IMR-90 (cell line): ENCODE data around the gene RAB6A. TPM values are rescaled to one million over a fixed set of nuclear protein-coding genes. Genes with fewer than 3 reads are reported as not detected.

ENCODE experiments used
- ATAC-seq: fragments of 200-7000 bp; cut with Tn5 transposase; 2 replicates; pipeline ENCODE4 v1.9.1; 2020; ENCODE audit warnings: low read depth, mild to moderate bottlenecking, moderate library complexity
- BruUV-seq: library from RNA; stranded (reverse); fragments of 400-500 nt; replicated peaks from 2 replicates; lab custom pipeline; 2021; lab: Mats Ljungman, UMichigan
- CTCF ChIA-PET: fragments of 300-600 bp; formaldehyde crosslinking; extraction: SDS; loops from one replicate; lab custom pipeline; 2021; ENCODE audit warnings: antibody characterized with exemption; lab: Yijun Ruan, JAX
- POLR2A ChIA-PET: fragments of 300-600 bp; sonication (Branson Sonifier 250); formaldehyde crosslinking; loops from one replicate; lab custom pipeline; 2022; ENCODE audit warnings: antibody characterized with exemption; ENCODE audit not compliant: unreplicated experiment; lab: Charles Lee
- DNase-seq: peaks from one replicate; pipeline ENCODE4 v3.0.0; 2013
- H2AFZ ChIP-seq: replicated peaks from 2 replicates; pipeline ENCODE3; 2013; ENCODE audit warnings: low read length, mild to moderate bottlenecking; ENCODE audit not compliant: poor library complexity
- H2AK5ac ChIP-seq: 2 replicates; pipeline ENCODE4 v1.6.1; 2013; ENCODE audit warnings: low read depth, low read length, inconsistent platforms
- H2AK9ac ChIP-seq: replicated peaks from 2 replicates; pipeline ENCODE3; 2013; ENCODE audit warnings: mild to moderate bottlenecking, low read depth, low read length, moderate library complexity; ENCODE audit not compliant: poor library complexity
- H2BK120ac ChIP-seq: 2 replicates; pipeline ENCODE4 v1.6.1; 2013; ENCODE audit warnings: low read depth, low read length, inconsistent platforms
- H2BK15ac ChIP-seq: 3 replicates; pipeline ENCODE4 v1.6.1; 2013; ENCODE audit warnings: low read depth, low read length, inconsistent platforms
- H2BK20ac ChIP-seq: 2 replicates; pipeline ENCODE4 v1.6.1; 2013; ENCODE audit warnings: low read depth, mild to moderate bottlenecking, inconsistent platforms, low read length, moderate library complexity
- H2BK5ac ChIP-seq: 2 replicates; pipeline ENCODE4 v1.6.1; 2013; ENCODE audit warnings: mild to moderate bottlenecking, low read depth, low read length, inconsistent platforms; ENCODE audit not compliant: poor library complexity, severe bottlenecking
- H3K14ac ChIP-seq: replicated peaks from 2 replicates; pipeline ENCODE4 v1.6.1; 2013; ENCODE audit warnings: low read depth, low read length, inconsistent platforms
- H3K18ac ChIP-seq: 2 replicates; pipeline ENCODE4 v1.6.1; 2013; ENCODE audit warnings: low read depth, low read length, control low read depth
- H3K23ac ChIP-seq: 2 replicates; pipeline ENCODE4 v1.6.1; 2013; ENCODE audit warnings: low read depth, low read length, inconsistent platforms
- H3K27ac ChIP-seq: 2 replicates; pipeline ENCODE4 v1.5.1; 2013; ENCODE audit warnings: mild to moderate bottlenecking, control low read depth, low read length; ENCODE audit not compliant: insufficient read depth
- H3K27me3 ChIP-seq: 2 replicates; pipeline ENCODE4 v1.6.1; 2013; ENCODE audit warnings: low read length; ENCODE audit not compliant: control insufficient read depth, insufficient read depth
- H3K36me3 ChIP-seq: 2 replicates; pipeline ENCODE4 v1.6.1; 2013; ENCODE audit warnings: low read length, mixed read lengths; ENCODE audit not compliant: control insufficient read depth, insufficient read depth
- H3K4ac ChIP-seq: 2 replicates; pipeline ENCODE4 v1.6.1; 2013; ENCODE audit warnings: low read depth, low read length, inconsistent platforms
- H3K4me1 ChIP-seq: 2 replicates; pipeline ENCODE4 v1.6.1; 2013; ENCODE audit warnings: low read length, mixed read lengths; ENCODE audit not compliant: control insufficient read depth, insufficient read depth
- H3K4me2 ChIP-seq: 2 replicates; pipeline ENCODE4 v1.6.1; 2013; ENCODE audit warnings: low read depth, mild to moderate bottlenecking, control low read depth, low read length, moderate library complexity
- H3K4me3 ChIP-seq: 2 replicates; pipeline ENCODE4 v1.5.1; 2013; ENCODE audit warnings: low read depth, mild to moderate bottlenecking, control low read depth, low read length, moderate library complexity; ENCODE audit not compliant: insufficient read depth
- H3K56ac ChIP-seq: 2 replicates; pipeline ENCODE4 v1.6.1; 2013; ENCODE audit warnings: low read length, inconsistent platforms; ENCODE audit not compliant: insufficient read depth; ENCODE audit errors: extremely low read depth
- H3K79me1 ChIP-seq, 2 experiments: 2 replicates each; pipeline ENCODE4 v1.6.1; 2013; ENCODE audit warnings: low read length in 2 of 2, inconsistent platforms in 1 of 2, low read depth in 1 of 2
- H3K9ac ChIP-seq: 2 replicates; pipeline ENCODE4 v1.6.1; 2013; ENCODE audit warnings: low read depth, low read length, control low read depth
- H3K9me1 ChIP-seq: 2 replicates; pipeline ENCODE4 v1.6.1; 2013; ENCODE audit warnings: low read length, inconsistent platforms; ENCODE audit not compliant: insufficient read depth
- H3K9me3 ChIP-seq: 2 replicates; pipeline ENCODE4 v1.6.1; 2013; ENCODE audit warnings: low read length; ENCODE audit not compliant: control insufficient read depth, insufficient read depth
- H4K20me1 ChIP-seq: 2 replicates; pipeline ENCODE4 v1.6.1; 2013; ENCODE audit warnings: low read length, inconsistent platforms; ENCODE audit not compliant: insufficient read depth
- H4K5ac ChIP-seq: 2 replicates; pipeline ENCODE4 v1.6.1; 2013; ENCODE audit warnings: mild to moderate bottlenecking, low read depth, low read length, control low read depth
- H4K8ac ChIP-seq, 2 experiments: 2 replicates each; pipeline ENCODE4 v1.6.1; 2013; ENCODE audit warnings: low read depth in 2 of 2, low read length in 2 of 2, control low read depth in 1 of 2, inconsistent platforms in 1 of 2
- H4K91ac ChIP-seq: 2 replicates; pipeline ENCODE4 v1.6.1; 2013; ENCODE audit warnings: low read depth, low read length, inconsistent platforms; ENCODE audit not compliant: insufficient read depth
- BHLHE40 ChIP-seq: fragments of 150-350 bp; IDR thresholded peaks from 2 replicates; pipeline ENCODE4 v1.6.1; 2016; ENCODE audit warnings: mild to moderate bottlenecking, low read depth, low read length
- CEBPB ChIP-seq: IDR thresholded peaks from 2 replicates; pipeline ENCODE4 v1.6.1; 2012; ENCODE audit warnings: low read depth, low read length, improper control_type of control experiment
- CHD1 ChIP-seq: IDR thresholded peaks from 2 replicates; pipeline ENCODE4 v1.6.1; 2012; ENCODE audit warnings: low read depth, low read length, improper control_type of control experiment
- CTCF ChIP-seq: conservative IDR thresholded peaks from 2 replicates; pipeline ENCODE4 v1.5.1; 2012; ENCODE audit warnings: mild to moderate bottlenecking, low read depth, low read length, improper control_type of control experiment
- ELK1 ChIP-seq: fragments of 150-350 bp; IDR thresholded peaks from 2 replicates; pipeline ENCODE4 v1.6.1; 2016; ENCODE audit warnings: low read depth, mild to moderate bottlenecking, low read length, moderate library complexity, borderline replicate concordance
- FOS ChIP-seq: fragments of 150-350 bp; IDR thresholded peaks from 2 replicates; pipeline ENCODE4 v1.6.1; 2016; ENCODE audit warnings: low read depth, low read length
- MAFK ChIP-seq: IDR thresholded peaks from 2 replicates; pipeline ENCODE4 v1.6.1; 2012; ENCODE audit warnings: low read depth, low read length, improper control_type of control experiment
- MAZ ChIP-seq: IDR thresholded peaks from 2 replicates; pipeline ENCODE4 v1.6.1; 2012; ENCODE audit warnings: low read depth, mild to moderate bottlenecking, low read length, improper control_type of control experiment, moderate library complexity, borderline replicate concordance
- MXI1 ChIP-seq: IDR thresholded peaks from 2 replicates; pipeline ENCODE4 v1.6.1; 2012; ENCODE audit warnings: low read depth, mild to moderate bottlenecking, low read length, moderate library complexity, borderline replicate concordance
- NFE2L2 ChIP-seq: fragments of 150-350 bp; IDR thresholded peaks from 2 replicates; pipeline ENCODE4 v1.6.1; 2016; ENCODE audit warnings: low read depth, mild to moderate bottlenecking, low read length
- POLR2A ChIP-seq: IDR thresholded peaks from 2 replicates; pipeline ENCODE4 v1.6.1; 2012; ENCODE audit warnings: mild to moderate bottlenecking, low read depth, low read length
- RAD21 ChIP-seq: IDR thresholded peaks from 2 replicates; pipeline ENCODE4 v1.6.1; 2012; ENCODE audit warnings: low read length, improper control_type of control experiment
- RCOR1 ChIP-seq: IDR thresholded peaks from 2 replicates; pipeline ENCODE4 v1.6.1; 2012; ENCODE audit warnings: mild to moderate bottlenecking, low read length, improper control_type of control experiment; ENCODE audit not compliant: insufficient replicate concordance
- RFX5 ChIP-seq: IDR thresholded peaks from 2 replicates; pipeline ENCODE4 v1.8.0; 2012; ENCODE audit warnings: low read depth, mild to moderate bottlenecking, low read length, moderate library complexity
- SMC3 ChIP-seq: fragments of 150-350 bp; IDR thresholded peaks from 2 replicates; pipeline ENCODE4 v1.6.1; 2016; ENCODE audit warnings: low read depth, mild to moderate bottlenecking, antibody characterized with exemption, low read length, moderate library complexity
- USF2 ChIP-seq: fragments of 150-350 bp; IDR thresholded peaks from 2 replicates; pipeline ENCODE4 v1.6.1; 2017; ENCODE audit warnings: mild to moderate bottlenecking, antibody characterized with exemption, low read length, low read depth
- WGBS, 2 experiments: methylation state at CpG; one replicate each; pipeline versions ENCODE4 v1.1.5 to v1.1.7; 2013; ENCODE audit warnings: missing lambda C conversion rate in 2 of 2; ENCODE audit not compliant: insufficient read length in 1 of 2; ENCODE audit errors: extremely low coverage in 2 of 2; 5-methylcytosine and 5-hydroxymethylcytosine counted together
- dilution Hi-C: fragments of 300-500 bp; cut with HindIII; formaldehyde crosslinking; loops from one replicate; pipeline ENCODE4 v1.14.3; 2018; ENCODE audit warnings: low sequenced_read_pairs; ENCODE audit not compliant: unreplicated experiment
- in situ Hi-C: fragments of 300-500 bp; cut with MboI; formaldehyde crosslinking; loops from 3 replicates; pipeline ENCODE4 v1.14.3; 2019; ENCODE audit warnings: low sequenced_read_pairs, inconsistent platforms, mixed read lengths
- intact Hi-C: fragments of 100-400 bp; cut with micrococcal nuclease; formaldehyde crosslinking; loops from 2 replicates; pipeline ENCODE4 v1.10.0; 2022
- polyA plus RNA-seq, 3 experiments: library from polyadenylated mRNA; depleted of rRNA; stranded (reverse); fragments of >200 nt; gene quantifications; 2 replicates each; pipeline ENCODE4 v1.2.3, GENCODE V29; 2012; ENCODE audit warnings: low replicate concordance in 1 of 3
- total RNA-seq: library from RNA; depleted of rRNA; stranded (reverse); fragments of >200 nt; gene quantifications from 2 replicates; pipeline ENCODE4 v1.2.3, GENCODE V29; 2012

RAB6A gene
- total and polyA plus RNA-seq, 2 of the 4 experiments (the other 2 are of a cell fraction): 65.5 to 81.0 TPM

GRCh38 chr11:73629907-73630306, 131.0 kb downstream of the RAB6A start:
- Histone ChIP-seq H3K14ac (no peak overlapping the region), H3K4ac (no peak overlapping the region), H4K8ac (no peak overlapping the region), H4K20me1 (no peaks in the 10 kb centered on the region), H3K9me1 (no peaks in the 10 kb centered on the region), H3K18ac (no peak overlapping the region), H3K23ac (no peak overlapping the region), H2AFZ (no peak overlapping the region), H3K27me3 (peaks cover 18% of the 10 kb centered on the region), H3K36me3 (no peaks in the 10 kb centered on the region), H3K9ac (no peak overlapping the region), H3K9me3 (no peaks in the 10 kb centered on the region), H3K4me2 (no peak overlapping the region), H4K5ac (no peak overlapping the region), H2BK20ac (no peak overlapping the region), H2BK15ac (no peak overlapping the region), H3K4me1 (no peaks in the 10 kb centered on the region), H2BK5ac (no peak overlapping the region), H2AK9ac (no peak overlapping the region), H2BK120ac (no peak overlapping the region), H3K27ac (no peak overlapping the region), H2AK5ac (no peak overlapping the region), H4K91ac (no peak overlapping the region), H3K56ac (no peak overlapping the region), H3K79me1 (no peaks in the 10 kb centered on the region), H3K4me3 (no peak overlapping the region)
- in situ Hi-C loops: loop anchor here (5.0 to 10.0 kb wide), 2 partner anchors 32 to 305 kb away; no protein-coding TSS in a partner anchor
- TF ChIP-seq MAZ: no peak
- no peak for TF ChIP-seq MXI1
- no peak for TF ChIP-seq RFX5
- TF ChIP-seq FOS: no peak
- no peak for TF ChIP-seq RAD21
- TF ChIP-seq POLR2A: no peak
- no peak for TF ChIP-seq NFE2L2
- TF ChIP-seq CEBPB: no peak
- no peak for TF ChIP-seq MAFK
- TF ChIP-seq SMC3: no peak
- no peak for TF ChIP-seq BHLHE40
- TF ChIP-seq ELK1: no peak
- no peak for TF ChIP-seq CHD1
- TF ChIP-seq CTCF: no peak
- TF ChIP-seq RCOR1: no peak
- no peak for TF ChIP-seq USF2
- no TSS peak for BruUV-seq
- 47% methylated on average over 3 of the region's 7 CpGs; no CpG with 5 or more reads in 1 of the 2 experiments for WGBS, 2 experiments
- ChIA-PET POLR2A (no interaction called here), CTCF (no interaction called here)
- DNase-seq (no peak), ATAC-seq (no peak)
- dilution Hi-C loops: no loop called here
- intact Hi-C loops: no loop called here
